K562 (cell line): ENCODE measurements around the gene SAPCD1. TPM values are rescaled to one million over a fixed set of nuclear protein-coding genes. Genes with fewer than 3 reads are reported as not detected.

Experiments used
- ATAC-seq: fragments of 200-7000 bp; cut with Tn5 transposase; 3 replicates; pipeline ENCODE4 v1.9.1; 2020; ENCODE audit warnings: moderate library complexity
- BruUV-seq: library from RNA; stranded (reverse); fragments of 400-500 nt; replicated peaks from 2 replicates; lab custom pipeline; 2021; lab: Mats Ljungman, UMichigan
- CTCF ChIA-PET: fragments of 300-600 bp; formaldehyde crosslinking; extraction: SDS; loops from one replicate; lab custom pipeline; 2021; ENCODE audit warnings: low intra/inter-chr PET ratio; lab: Yijun Ruan, JAX
- POLR2A ChIA-PET: fragments of 300-600, 350-650 bp; sonication (Branson Sonifier 250); formaldehyde crosslinking; extraction: SDS; loops from one replicate; lab custom pipeline; 2021; ENCODE audit warnings: antibody characterized with exemption, inconsistent platforms; lab: Yijun Ruan, JAX
- DNase-seq, 4 experiments: peaks; one replicate each; pipeline versions ENCODE4 v3.0.0 to v3.0.0-alpha.2; 2011 to 2018; ENCODE audit warnings: low spot score in 3 of 4, mixed read lengths in 3 of 4; ENCODE audit errors: extremely low read depth in 1 of 4
- FAIRE-seq: peaks from 2 replicates; lab custom pipeline; 2011; peaks lifted over from hg19 to GRCh38; lab: Jason Lieb, UNC
- H2AFZ ChIP-seq: 2 replicates; pipeline ENCODE4 v1.6.0; 2011; ENCODE audit warnings: low read depth, low read length, control low read depth, inconsistent platforms
- H3K27ac ChIP-seq: fragments of 200-600 bp; 3 replicates; pipeline ENCODE4 v1.8.0; 2011; ENCODE audit warnings: low read depth, mild to moderate bottlenecking, control low read depth, inconsistent platforms, low read length, moderate library complexity, mixed read lengths; ENCODE audit errors: extremely low read depth
- H3K27me3 ChIP-seq, 2 experiments: fragments of 300-600 bp in 1 of 2; 2 replicates in 1 of 2; 3 replicates in 1 of 2; pipeline versions ENCODE4 v1.6.0 to v1.8.0; 2011; ENCODE audit warnings: inconsistent platforms in 2 of 2, low read length in 2 of 2, mild to moderate bottlenecking in 1 of 2, mixed read lengths in 1 of 2, moderate library complexity in 1 of 2; ENCODE audit not compliant: control insufficient read depth in 2 of 2, insufficient read depth in 2 of 2
- H3K36me3 ChIP-seq: fragments of 300-600 bp; 3 replicates; pipeline ENCODE4 v1.8.0; 2011; ENCODE audit warnings: mild to moderate bottlenecking, low read length, inconsistent platforms; ENCODE audit not compliant: control insufficient read depth, insufficient read depth
- H3K4me1 ChIP-seq, 2 experiments: fragments of 200-600 bp in 1 of 2; replicated peaks in 1 of 2; 2 replicates in 1 of 2; 3 replicates in 1 of 2; pipeline versions ENCODE4 v1.5.1 to v1.8.0; 2011; ENCODE audit warnings: inconsistent platforms in 2 of 2, low read length in 2 of 2, mild to moderate bottlenecking in 1 of 2, mixed read lengths in 1 of 2, moderate library complexity in 1 of 2; ENCODE audit not compliant: control insufficient read depth in 2 of 2, insufficient read depth in 2 of 2
- H3K4me2 ChIP-seq: 2 replicates; pipeline ENCODE4 v1.6.1; 2011; ENCODE audit warnings: low read length, control low read depth, inconsistent platforms, mixed read lengths; ENCODE audit not compliant: insufficient read depth
- H3K4me3 ChIP-seq: fragments of 200-600 bp; sonication (generic), shearing (Covaris generic); 2 replicates; pipeline ENCODE4 v1.5.1; 2016; ENCODE audit warnings: control low read depth, inconsistent platforms
- H3K79me2 ChIP-seq: fragments of 200-600 bp; 3 replicates; pipeline ENCODE4 v1.8.0; 2011; ENCODE audit warnings: low read length, inconsistent platforms; ENCODE audit not compliant: control insufficient read depth, insufficient read depth
- H3K9ac ChIP-seq, 2 experiments: 2 replicates each; pipeline versions ENCODE4 v1.6.0 to v1.6.1; 2011; ENCODE audit warnings: low read depth in 2 of 2, low read length in 2 of 2, control low read depth in 1 of 2, inconsistent platforms in 1 of 2, mild to moderate bottlenecking in 1 of 2, mixed read lengths in 1 of 2; ENCODE audit not compliant: insufficient read depth in 1 of 2
- H3K9me1 ChIP-seq: one replicate; pipeline ENCODE4 v1.6.0; 2011; ENCODE audit warnings: inconsistent platforms, mild to moderate bottlenecking, low read length, moderate library complexity; ENCODE audit not compliant: control insufficient read depth, insufficient read depth
- H3K9me3 ChIP-seq: replicated peaks from 2 replicates; pipeline ENCODE4 v1.5.1; 2011; ENCODE audit warnings: low read depth, low read length, inconsistent platforms; ENCODE audit not compliant: control insufficient read depth, insufficient read depth
- H4K20me1 ChIP-seq: replicated peaks from 2 replicates; pipeline ENCODE4 v1.6.1; 2011; ENCODE audit warnings: low read length, inconsistent platforms, mixed read lengths; ENCODE audit not compliant: control insufficient read depth, insufficient read depth
- FOXP1 ChIP-seq: sonication (generic); formaldehyde crosslinking; IDR thresholded peaks from 2 replicates; pipeline ENCODE4 v1.8.0; 2022; ENCODE audit warnings: mild to moderate bottlenecking, missing genetic modification reagents
- ZBTB1 ChIP-seq: sonication (generic); formaldehyde crosslinking; IDR thresholded peaks from 2 replicates; pipeline ENCODE4 v1.8.1; 2023; ENCODE audit warnings: missing genetic modification reagents, low read depth, mild to moderate bottlenecking, borderline replicate concordance
- WGBS: fragments of 100-300 bp; shearing (Covaris generic); methylation state at CpG from one replicate; pipeline ENCODE4 v1.1.6; 2016; ENCODE audit warnings: low coverage, mixed read lengths; ENCODE audit not compliant: insufficient coverage; ENCODE audit errors: missing lambda C conversion rate; 5-methylcytosine and 5-hydroxymethylcytosine counted together
- in situ Hi-C: fragments of 300-500 bp; cut with MboI; formaldehyde crosslinking; loops from 4 replicates; pipeline ENCODE4 v1.15.0; 2018; ENCODE audit warnings: inconsistent platforms, mixed read lengths
- intact Hi-C: fragments of 100-400 bp; cut with micrococcal nuclease; formaldehyde crosslinking; loops from 2 replicates; pipeline ENCODE4 v1.14.2; 2022
- polyA plus RNA-seq, 8 experiments: library from polyadenylated mRNA; depleted of rRNA in 4 of 8; stranded (reverse) in 5 of 8; unstranded in 3 of 8; fragments of >200 nt; fragmentation: Nextera tagmentation in 2 of 8; fragmentation: Illumina TruSeq in 1 of 8; extraction: Ambion mirVana in 2 of 8; extraction: Trizol in 1 of 8; gene quantifications; 2 replicates each; pipeline versions ENCODE4 v1.2.1 to v1.2.3, GENCODE V29; 2011 to 2014; ENCODE audit warnings: inconsistent platforms in 1 of 8, missing spikeins in 1 of 8
- total RNA-seq, 7 experiments: library from RNA; depleted of rRNA in 6 of 7; stranded (reverse); fragments of >200 nt in 6 of 7; fragmentation: Illumina TruSeq in 2 of 7; extraction: Trizol in 2 of 7; gene quantifications; 2 replicates each; pipeline versions ENCODE4 v1.2.1 to v1.2.3, GENCODE V29; 2011 to 2021; ENCODE audit warnings: low replicate concordance in 1 of 7
- TF ChIP-seq, protein P1 (sequence below), 2 experiments: fragments of 450-650 bp in 1 of 2; sonication (generic) in 1 of 2; formaldehyde crosslinking in 1 of 2; IDR thresholded peaks; 2 replicates each; pipeline versions ENCODE4 v1.7.1 to v1.9.0; 2016 to 2022; ENCODE audit warnings: inconsistent platforms in 1 of 2, mild to moderate bottlenecking in 1 of 2, missing genetic modification reagents in 1 of 2
- TF ChIP-seq, protein P2 (sequence below): sonication (generic); formaldehyde crosslinking; IDR thresholded peaks from 2 replicates; pipeline ENCODE4 v1.8.1; 2022; ENCODE audit warnings: missing genetic modification reagents
- TF ChIP-seq, protein P3 (sequence below): sonication (generic); formaldehyde crosslinking; IDR thresholded peaks from 2 replicates; pipeline ENCODE4 v1.9.0; 2022; ENCODE audit warnings: mild to moderate bottlenecking, missing genetic modification reagents

SAPCD1 gene
- total and polyA plus RNA-seq, 9 of the 15 experiments (the other 6 are each of a cell fraction or from before 2014, with no cell fraction given), result 2.6 to 30.2 (median 7.4) TPM

- POLR2A ChIA-PET, result interaction anchor here (0.6 to 15.0 kb wide), 11 partner anchors 10 to 366 kb away, joined by 3 to 236 read pairs (median 5); partner anchors contain the start of genes ABHD16A, CLIC1, CSNK2B and DDAH2
- FAIRE-seq, result no peak
- WGBS, result 48% methylated on average over 3 of the region's 3 CpGs
Observed at GRCh38 chr6:31722173-31722572, 40.3 kb upstream of the SAPCD1 start.

More at GRCh38 chr6:31722173-31722572, 40.3 kb upstream of the SAPCD1 start:
- in situ Hi-C loops, result no loop called here
- H3K9ac ChIP-seq, result peak overlapping the region in 1 of 2 experiments; percentile 27; a peak in 1 of 4 replicates
- H3K27me3 ChIP-seq, result no peaks in the 10 kb centered on the region
- no peaks in the 10 kb centered on the region for H3K79me2 ChIP-seq
- no TSS peak for BruUV-seq
- CTCF ChIA-PET, result no interaction called here
- intact Hi-C loops, result no loop called here
- H2AFZ ChIP-seq, result no peak overlapping the region
- no peak overlapping the region for H3K27ac ChIP-seq
- peaks cover 32 to 38% of the 10 kb centered on the region in 2 experiments for H3K4me1 ChIP-seq
- no peak for ATAC-seq
- H4K20me1 ChIP-seq, result no peaks in the 10 kb centered on the region
- no peak overlapping the region for H3K4me3 ChIP-seq
- peaks cover 13% of the 10 kb centered on the region; the same call in 1 of the 3 replicates for H3K36me3 ChIP-seq
- H3K9me1 ChIP-seq, result peaks cover 1% of the 10 kb centered on the region
- no peak for DNase-seq
- no peaks in the 10 kb centered on the region for H3K9me3 ChIP-seq
- H3K4me2 ChIP-seq, result no peak overlapping the region
- TF ChIP-seq, protein P1, sequence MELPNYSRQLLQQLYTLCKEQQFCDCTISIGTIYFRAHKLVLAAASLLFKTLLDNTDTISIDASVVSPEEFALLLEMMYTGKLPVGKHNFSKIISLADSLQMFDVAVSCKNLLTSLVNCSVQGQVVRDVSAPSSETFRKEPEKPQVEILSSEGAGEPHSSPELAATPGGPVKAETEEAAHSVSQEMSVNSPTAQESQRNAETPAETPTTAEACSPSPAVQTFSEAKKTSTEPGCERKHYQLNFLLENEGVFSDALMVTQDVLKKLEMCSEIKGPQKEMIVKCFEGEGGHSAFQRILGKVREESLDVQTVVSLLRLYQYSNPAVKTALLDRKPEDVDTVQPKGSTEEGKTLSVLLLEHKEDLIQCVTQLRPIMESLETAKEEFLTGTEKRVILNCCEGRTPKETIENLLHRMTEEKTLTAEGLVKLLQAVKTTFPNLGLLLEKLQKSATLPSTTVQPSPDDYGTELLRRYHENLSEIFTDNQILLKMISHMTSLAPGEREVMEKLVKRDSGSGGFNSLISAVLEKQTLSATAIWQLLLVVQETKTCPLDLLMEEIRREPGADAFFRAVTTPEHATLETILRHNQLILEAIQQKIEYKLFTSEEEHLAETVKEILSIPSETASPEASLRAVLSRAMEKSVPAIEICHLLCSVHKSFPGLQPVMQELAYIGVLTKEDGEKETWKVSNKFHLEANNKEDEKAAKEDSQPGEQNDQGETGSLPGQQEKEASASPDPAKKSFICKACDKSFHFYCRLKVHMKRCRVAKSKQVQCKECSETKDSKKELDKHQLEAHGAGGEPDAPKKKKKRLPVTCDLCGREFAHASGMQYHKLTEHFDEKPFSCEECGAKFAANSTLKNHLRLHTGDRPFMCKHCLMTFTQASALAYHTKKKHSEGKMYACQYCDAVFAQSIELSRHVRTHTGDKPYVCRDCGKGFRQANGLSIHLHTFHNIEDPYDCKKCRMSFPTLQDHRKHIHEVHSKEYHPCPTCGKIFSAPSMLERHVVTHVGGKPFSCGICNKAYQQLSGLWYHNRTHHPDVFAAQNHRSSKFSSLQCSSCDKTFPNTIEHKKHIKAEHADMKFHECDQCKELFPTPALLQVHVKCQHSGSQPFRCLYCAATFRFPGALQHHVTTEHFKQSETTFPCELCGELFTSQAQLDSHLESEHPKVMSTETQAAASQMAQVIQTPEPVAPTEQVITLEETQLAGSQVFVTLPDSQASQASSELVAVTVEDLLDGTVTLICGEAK (IDR thresholded peaks at IDR 0.05), result no peak
- TF ChIP-seq, protein P1 (CRISPR knock-in tag; IDR thresholded peaks at IDR 0.05), result no peak
- TF ChIP-seq FOXP1 (CRISPR knock-in tag) (0 out of 2 replicates have a peak, but pooled peaks have one; percentile 12), ZBTB1 (CRISPR knock-in tag) (0 out of 2 replicates have a peak, but pooled peaks have one; percentile 9)
- TF ChIP-seq, protein P2, sequence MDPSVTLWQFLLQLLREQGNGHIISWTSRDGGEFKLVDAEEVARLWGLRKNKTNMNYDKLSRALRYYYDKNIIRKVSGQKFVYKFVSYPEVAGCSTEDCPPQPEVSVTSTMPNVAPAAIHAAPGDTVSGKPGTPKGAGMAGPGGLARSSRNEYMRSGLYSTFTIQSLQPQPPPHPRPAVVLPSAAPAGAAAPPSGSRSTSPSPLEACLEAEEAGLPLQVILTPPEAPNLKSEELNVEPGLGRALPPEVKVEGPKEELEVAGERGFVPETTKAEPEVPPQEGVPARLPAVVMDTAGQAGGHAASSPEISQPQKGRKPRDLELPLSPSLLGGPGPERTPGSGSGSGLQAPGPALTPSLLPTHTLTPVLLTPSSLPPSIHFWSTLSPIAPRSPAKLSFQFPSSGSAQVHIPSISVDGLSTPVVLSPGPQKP (CRISPR knock-in tag), result peak; percentile 54; the same call in 1 of the 2 replicates
- TF ChIP-seq, protein P3, sequence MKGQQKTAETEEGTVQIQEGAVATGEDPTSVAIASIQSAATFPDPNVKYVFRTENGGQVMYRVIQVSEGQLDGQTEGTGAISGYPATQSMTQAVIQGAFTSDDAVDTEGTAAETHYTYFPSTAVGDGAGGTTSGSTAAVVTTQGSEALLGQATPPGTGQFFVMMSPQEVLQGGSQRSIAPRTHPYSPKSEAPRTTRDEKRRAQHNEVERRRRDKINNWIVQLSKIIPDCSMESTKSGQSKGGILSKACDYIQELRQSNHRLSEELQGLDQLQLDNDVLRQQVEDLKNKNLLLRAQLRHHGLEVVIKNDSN (CRISPR knock-in tag), result peak; percentile 29; the same call in 1 of the 2 replicates
